ENCODE data around the gene UBE2K.
"Not testable (repeated sequence)": the region's sequence is repeated elsewhere in the genome, so short reads cannot be mapped to it uniquely, and the experiment has no call there.

UBE2K gene

GRCh38 chr4:39721788-39722187, 23.9 kb downstream of the UBE2K start:
- POLR2A ChIA-PET: interaction anchor here (0.6 kb wide), 1 partner anchor 729 kb away, joined by 7 read pairs; no protein-coding TSS in a partner anchor

GRCh38 chr4:39729557-39729956, 31.6 kb downstream of the UBE2K start:
- ChIA-PET POLR2A (no interaction called here), CTCF (interaction anchor here (0.6 to 2.7 kb wide), 4 partner anchors 10 to 27 kb away, joined by 3 to 6 read pairs (median 3); no protein-coding TSS in a partner anchor)
- TF ChIP-seq, protein P1, sequence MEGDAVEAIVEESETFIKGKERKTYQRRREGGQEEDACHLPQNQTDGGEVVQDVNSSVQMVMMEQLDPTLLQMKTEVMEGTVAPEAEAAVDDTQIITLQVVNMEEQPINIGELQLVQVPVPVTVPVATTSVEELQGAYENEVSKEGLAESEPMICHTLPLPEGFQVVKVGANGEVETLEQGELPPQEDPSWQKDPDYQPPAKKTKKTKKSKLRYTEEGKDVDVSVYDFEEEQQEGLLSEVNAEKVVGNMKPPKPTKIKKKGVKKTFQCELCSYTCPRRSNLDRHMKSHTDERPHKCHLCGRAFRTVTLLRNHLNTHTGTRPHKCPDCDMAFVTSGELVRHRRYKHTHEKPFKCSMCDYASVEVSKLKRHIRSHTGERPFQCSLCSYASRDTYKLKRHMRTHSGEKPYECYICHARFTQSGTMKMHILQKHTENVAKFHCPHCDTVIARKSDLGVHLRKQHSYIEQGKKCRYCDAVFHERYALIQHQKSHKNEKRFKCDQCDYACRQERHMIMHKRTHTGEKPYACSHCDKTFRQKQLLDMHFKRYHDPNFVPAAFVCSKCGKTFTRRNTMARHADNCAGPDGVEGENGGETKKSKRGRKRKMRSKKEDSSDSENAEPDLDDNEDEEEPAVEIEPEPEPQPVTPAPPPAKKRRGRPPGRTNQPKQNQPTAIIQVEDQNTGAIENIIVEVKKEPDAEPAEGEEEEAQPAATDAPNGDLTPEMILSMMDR (IDR thresholded peaks at IDR 0.05; ENCODE audit: control extremely low read depth, extremely low read depth, low read depth, missing control alignments): no peak
- DNase-seq (ENCODE audit: extremely low spot score): no peak

More at GRCh38 chr4:39721788-39722187, 23.9 kb downstream of the UBE2K start:
- TF ChIP-seq, protein P1 (IDR thresholded peaks at IDR 0.05; ENCODE audit: control extremely low read depth, extremely low read depth, low read depth, missing control alignments): no peak
- CTCF ChIA-PET: interaction anchor here (1.6 kb wide), 1 partner anchor 21 kb away, joined by 3 read pairs; no protein-coding TSS in a partner anchor
- DNase-seq (ENCODE audit: extremely low spot score): no peak

- ChIA-PET CTCF (interaction anchor here (1.0 to 2.7 kb wide), 3 partner anchors 10 to 24 kb away, joined by 3 to 6 read pairs (median 3); no protein-coding TSS in a partner anchor), POLR2A (no interaction called here)
- TF ChIP-seq, protein P1 (IDR thresholded peaks at IDR 0.05; ENCODE audit: control extremely low read depth, extremely low read depth, low read depth, missing control alignments): no peak
- no peak for DNase-seq (ENCODE audit: extremely low spot score)
Observed at GRCh38 chr4:39730072-39730471, 32.1 kb downstream of the UBE2K start.

DNA sequence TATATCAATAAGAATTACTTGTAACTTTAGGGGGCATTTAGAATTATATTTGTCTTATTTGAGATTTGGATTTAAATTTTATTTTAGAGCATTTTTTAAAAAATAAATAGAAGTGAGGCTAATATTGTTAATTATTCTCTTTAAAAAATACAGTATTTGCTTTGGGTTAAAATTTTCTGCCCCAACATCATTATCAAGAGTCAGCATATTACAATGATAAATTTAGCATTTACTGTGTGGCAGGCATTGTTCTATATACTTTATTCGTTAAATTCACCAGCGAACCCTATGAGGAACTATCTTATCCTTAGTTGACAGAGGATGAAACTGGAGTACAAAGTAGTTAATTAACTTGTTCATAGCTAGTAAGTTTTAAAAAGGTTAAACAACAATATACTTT, 34.0 kb downstream of the UBE2K start:
- DNase-seq (ENCODE audit: extremely low spot score): no peak
- CTCF ChIA-PET: interaction anchor here (1.2 to 2.7 kb wide), 3 partner anchors 12 to 246 kb away, joined by 3 to 7 read pairs (median 6); no protein-coding TSS in a partner anchor
- POLR2A ChIA-PET: interaction anchor here (0.6 kb wide), 1 partner anchor 416 kb away, joined by 4 read pairs; no protein-coding TSS in a partner anchor
- TF ChIP-seq, protein P1 (IDR thresholded peaks at IDR 0.05; ENCODE audit: control extremely low read depth, extremely low read depth, low read depth, missing control alignments): no peak

DNA sequence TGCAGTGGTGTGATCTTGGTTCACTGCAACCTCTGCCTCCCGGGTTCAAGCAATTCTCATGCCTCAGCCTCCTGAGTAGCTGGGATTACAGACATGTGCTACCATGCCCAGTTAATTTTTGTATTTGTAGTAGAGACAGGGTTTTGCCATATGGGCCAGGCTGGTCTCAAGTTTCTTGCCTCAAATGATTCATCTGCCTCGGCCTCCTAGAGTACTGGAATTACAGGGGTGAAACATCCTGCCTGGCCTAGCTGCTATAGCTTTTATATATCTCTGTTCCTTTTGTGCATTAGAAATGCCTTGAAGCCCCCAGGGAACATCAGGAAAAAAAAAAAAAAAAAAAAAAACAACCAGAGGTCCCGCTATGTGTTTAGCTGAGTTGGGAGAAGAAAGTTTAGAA, 34.8 kb downstream of the UBE2K start:
- no peak for DNase-seq (ENCODE audit: extremely low spot score)
- ChIA-PET POLR2A (interaction anchor here (0.6 kb wide), 1 partner anchor 417 kb away, joined by 4 read pairs; no protein-coding TSS in a partner anchor), CTCF (interaction anchor here (1.2 to 1.4 kb wide), 2 partner anchors 11 to 245 kb away, joined by 3 to 7 read pairs; no protein-coding TSS in a partner anchor)
- TF ChIP-seq, protein P1 (IDR thresholded peaks at IDR 0.05; ENCODE audit: control extremely low read depth, extremely low read depth, low read depth, missing control alignments): no peak

DNA sequence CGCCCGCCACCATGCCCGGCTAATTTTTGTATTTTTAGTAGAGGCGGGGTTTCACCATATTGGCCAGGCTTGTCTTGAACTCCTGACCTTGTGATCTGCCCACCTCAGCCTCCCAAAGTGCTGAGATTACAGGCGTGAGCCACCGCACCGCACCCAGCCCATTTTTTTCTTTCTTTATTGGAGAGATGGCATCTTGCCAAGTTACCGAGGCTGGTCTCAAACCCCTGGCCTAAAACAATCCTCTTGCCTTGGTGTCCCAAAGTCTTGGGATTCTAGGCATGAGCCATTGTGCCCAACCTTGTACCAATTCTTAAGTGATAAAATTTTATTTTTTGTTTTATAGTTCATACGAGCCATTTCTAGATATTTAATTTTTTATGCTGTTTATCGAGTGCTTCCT, 41.7 kb downstream of the UBE2K start:
- CTCF ChIA-PET; POLR2A ChIA-PET; DNase-seq (ENCODE audit: extremely low spot score): not testable (repeated sequence)

DNA sequence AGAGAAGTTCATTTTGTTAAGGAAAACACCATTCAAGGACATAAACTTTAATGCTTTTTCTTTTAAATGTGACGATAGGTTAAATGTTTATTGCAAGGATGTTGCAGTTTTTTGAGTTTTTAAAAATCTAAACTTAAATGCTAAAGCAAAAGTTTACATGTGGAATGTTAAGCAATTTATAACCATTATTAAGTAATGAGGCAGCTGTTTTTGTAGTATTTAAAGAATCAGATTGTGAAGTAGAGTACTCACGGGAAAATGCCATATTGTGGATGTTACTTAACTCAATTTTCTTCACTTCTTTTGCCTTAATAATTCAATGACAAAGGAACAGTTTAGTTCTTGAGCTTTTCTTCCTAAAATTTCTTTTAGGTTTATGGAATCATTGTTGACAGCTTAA, 43.5 kb downstream of the UBE2K start:
- no peak for DNase-seq (ENCODE audit: extremely low spot score)
- ChIA-PET POLR2A (interaction anchor here (0.5 kb wide), 1 partner anchor 47 kb away, joined by 3 read pairs; no protein-coding TSS in a partner anchor), CTCF (interaction anchor here (1.0 kb wide), 1 partner anchor 13 kb away, joined by 4 read pairs; no protein-coding TSS in a partner anchor)
- TF ChIP-seq, protein P1 (IDR thresholded peaks at IDR 0.05; ENCODE audit: control extremely low read depth, extremely low read depth, low read depth, missing control alignments): no peak

Measured in GM10248 (cell line).